NB4 (cell line): ENCODE data around the gene NRL.

ENCODE experiments used
- DNase-seq: peaks from one replicate; pipeline ENCODE4 v3.0.0; 2010; ENCODE audit warnings: low read depth
- H3K4me3 ChIP-seq: one replicate; pipeline ENCODE4 v1.5.1; 2011; ENCODE audit warnings: mild to moderate bottlenecking, low read depth, low read length, moderate library complexity
- CTCF ChIP-seq: IDR thresholded peaks from one replicate; pipeline ENCODE4 v1.5.1; 2012; ENCODE audit warnings: low read depth, low read length
- MYC ChIP-seq: IDR thresholded peaks from 2 replicates; pipeline ENCODE4 v1.6.1; 2011; ENCODE audit warnings: low read depth, low read length
- POLR2A ChIP-seq: IDR thresholded peaks from 2 replicates; pipeline ENCODE4 v1.6.1; 2011; ENCODE audit warnings: mild to moderate bottlenecking; ENCODE audit not compliant: insufficient read length; ENCODE audit errors: extremely low read depth
- TF ChIP-seq, protein P1 (sequence below): IDR thresholded peaks from 2 replicates; pipeline ENCODE4 v1.6.1; 2011; ENCODE audit warnings: low read depth, low read length

Gene NRL

DNA sequence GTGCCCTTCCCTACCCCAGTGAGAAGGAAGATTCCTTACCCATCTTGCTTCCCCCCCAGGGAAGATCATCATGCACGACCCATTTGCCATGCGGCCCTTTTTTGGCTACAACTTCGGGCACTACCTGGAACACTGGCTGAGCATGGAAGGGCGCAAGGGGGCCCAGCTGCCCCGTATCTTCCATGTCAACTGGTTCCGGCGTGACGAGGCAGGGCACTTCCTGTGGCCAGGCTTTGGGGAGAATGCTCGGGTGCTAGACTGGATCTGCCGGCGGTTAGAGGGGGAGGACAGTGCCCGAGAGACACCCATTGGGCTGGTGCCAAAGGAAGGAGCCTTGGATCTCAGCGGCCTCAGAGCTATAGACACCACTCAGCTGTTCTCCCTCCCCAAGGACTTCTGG is 11.3 kb downstream of the NRL start:
- no peak for DNase-seq
- TF ChIP-seq POLR2A = no peak
- TF ChIP-seq CTCF = no peak
- TF ChIP-seq MYC = no peak
- H3K4me3 ChIP-seq = no peak overlapping the region

DNA sequence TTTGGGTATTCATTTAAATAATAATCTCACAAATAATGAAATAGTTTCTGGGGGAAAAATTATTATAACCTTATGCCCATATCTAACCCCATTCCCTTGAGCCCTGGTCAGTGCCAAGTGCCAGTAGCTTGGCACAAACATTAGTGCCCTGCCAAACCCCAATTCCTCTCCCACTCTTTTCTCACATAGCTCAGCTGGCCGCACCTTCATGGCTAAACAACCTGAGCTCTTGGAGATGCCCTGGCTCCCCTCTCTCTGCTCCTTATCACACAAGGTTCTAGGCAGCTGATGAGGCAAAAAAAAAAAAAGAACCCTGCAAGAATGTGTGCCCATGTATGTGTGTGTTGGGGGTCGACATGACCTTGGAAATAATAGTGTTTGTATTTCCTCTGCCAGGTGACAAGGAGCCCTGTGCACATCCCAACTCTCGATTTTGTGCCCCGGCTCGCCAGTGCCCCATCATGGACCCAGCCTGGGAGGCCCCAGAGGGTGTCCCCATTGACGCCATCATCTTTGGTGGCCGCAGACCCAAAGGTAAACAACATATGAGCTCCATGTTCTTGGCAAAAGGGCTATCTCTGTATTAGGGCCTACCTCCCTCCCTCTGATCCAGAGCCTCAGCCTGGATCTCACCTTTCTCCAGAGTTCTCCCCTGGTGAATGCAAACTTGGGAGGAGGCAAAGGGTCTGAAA is 12.2 kb downstream of the NRL start:
- no peak overlapping the region for H3K4me3 ChIP-seq
- no peak for DNase-seq
- TF ChIP-seq, protein P1, sequence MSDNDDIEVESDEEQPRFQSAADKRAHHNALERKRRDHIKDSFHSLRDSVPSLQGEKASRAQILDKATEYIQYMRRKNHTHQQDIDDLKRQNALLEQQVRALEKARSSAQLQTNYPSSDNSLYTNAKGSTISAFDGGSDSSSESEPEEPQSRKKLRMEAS = no peak
- TF ChIP-seq MYC (no peak), CTCF (no peak), POLR2A (no peak)

DNA sequence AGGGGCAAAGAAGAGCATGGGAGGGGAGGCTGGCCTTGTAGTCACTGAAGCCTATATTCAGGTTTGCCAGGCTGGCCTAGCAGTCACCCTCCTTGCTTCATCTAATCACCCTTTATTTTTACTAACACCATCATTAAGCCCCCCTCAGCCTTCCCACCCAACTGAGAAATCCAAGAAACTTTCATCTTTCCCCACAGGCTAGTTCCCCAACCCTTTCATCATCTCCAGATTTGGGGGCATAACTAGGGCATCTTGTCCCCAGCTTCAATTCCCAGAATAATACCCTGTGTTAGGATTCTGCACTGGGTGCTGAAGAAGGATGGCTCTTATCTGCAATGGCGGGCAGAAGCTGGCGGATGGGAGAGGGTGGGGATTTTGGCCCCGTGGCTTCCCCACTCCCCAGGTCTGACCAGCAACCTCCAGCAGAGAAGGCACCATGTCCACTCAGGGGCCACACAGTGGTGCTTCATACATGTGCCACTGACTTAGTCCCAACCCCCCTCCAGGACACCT is 13.7 kb downstream of the NRL start:
- DNase-seq = no peak
- no peak overlapping the region for H3K4me3 ChIP-seq
- no peak for TF ChIP-seq MYC
- no peak for TF ChIP-seq POLR2A
- TF ChIP-seq, protein P1 = no peak
- TF ChIP-seq CTCF = no peak

GRCh38 chr14:24100197-24100981 is 14.4 kb downstream of the NRL start:
- no peak for TF ChIP-seq CTCF
- TF ChIP-seq, protein P1 = no peak
- no peak for TF ChIP-seq MYC
- TF ChIP-seq POLR2A = no peak
- H3K4me3 ChIP-seq = no peak overlapping the region
- no peak for DNase-seq

GRCh38 chr14:24098927-24099813 is 15.6 kb downstream of the NRL start:
- no peak for TF ChIP-seq CTCF
- TF ChIP-seq, protein P1 = no peak
- TF ChIP-seq POLR2A = no peak
- no peak for TF ChIP-seq MYC
- DNase-seq = no peak
- H3K4me3 ChIP-seq = no peak overlapping the region
